ENCODE measurements around the gene TMC2. TPM values are rescaled to one million over a fixed set of nuclear protein-coding genes. Genes with fewer than 3 reads are reported as not detected.

Gene TMC2
- total RNA-seq, 1 donor from 2014 or later = not detected

- Histone ChIP-seq H3K27me3 (ENCODE audit: control insufficient read depth, insufficient read depth, low read length) (peaks cover 32% of the 10 kb centered on the region), H3K4me3 (ENCODE audit: low read depth, low read length) (no peak overlapping the region), H3K36me3 (ENCODE audit: control insufficient read depth, insufficient read depth, low read length) (no peaks in the 10 kb centered on the region)
- DNase-seq (ENCODE audit: low read depth) = no peak
- TF ChIP-seq CTCF (IDR thresholded peaks at IDR 0.05; ENCODE audit: insufficient read depth, low read length, poor library complexity, severe bottlenecking) = no peak
These were observed 22.9 kb downstream of the TMC2 start for GRCh38 chr20:2559279-2559626.

GRCh38 chr20:2559651-2560050 lies 23.3 kb downstream of the TMC2 start:
- Histone ChIP-seq H3K27me3 (ENCODE audit: control insufficient read depth, insufficient read depth, low read length) (peaks cover 32% of the 10 kb centered on the region), H3K36me3 (ENCODE audit: control insufficient read depth, insufficient read depth, low read length) (no peaks in the 10 kb centered on the region), H3K4me3 (ENCODE audit: low read depth, low read length) (no peak overlapping the region)
- TF ChIP-seq CTCF (IDR thresholded peaks at IDR 0.05; ENCODE audit: insufficient read depth, low read length, poor library complexity, severe bottlenecking) = no peak
- no peak for DNase-seq (ENCODE audit: low read depth)

- Histone ChIP-seq H3K4me3 (ENCODE audit: low read depth, low read length) (no peak overlapping the region), H3K27me3 (ENCODE audit: control insufficient read depth, insufficient read depth, low read length) (peaks cover 27% of the 10 kb centered on the region), H3K36me3 (ENCODE audit: control insufficient read depth, insufficient read depth, low read length) (no peaks in the 10 kb centered on the region)
- TF ChIP-seq CTCF (IDR thresholded peaks at IDR 0.05; ENCODE audit: insufficient read depth, low read length, poor library complexity, severe bottlenecking) = no peak
- DNase-seq (ENCODE audit: low read depth) = no peak
These were observed 26.7 kb downstream of the TMC2 start for GRCh38 chr20:2563116-2563515.

GRCh38 chr20:2564406-2564805 lies 28.0 kb downstream of the TMC2 start:
- DNase-seq (ENCODE audit: low read depth) = no peak
- no peak overlapping the region for H3K4me3 ChIP-seq (ENCODE audit: low read depth, low read length)
- no peak for TF ChIP-seq CTCF (IDR thresholded peaks at IDR 0.05; ENCODE audit: insufficient read depth, low read length, poor library complexity, severe bottlenecking)
- H3K36me3 ChIP-seq (ENCODE audit: control insufficient read depth, insufficient read depth, low read length) = no peaks in the 10 kb centered on the region
- peaks cover 19% of the 10 kb centered on the region for H3K27me3 ChIP-seq (ENCODE audit: control insufficient read depth, insufficient read depth, low read length)

- no peak overlapping the region for H3K4me3 ChIP-seq (ENCODE audit: low read depth, low read length)
- no peak for TF ChIP-seq CTCF (IDR thresholded peaks at IDR 0.05; ENCODE audit: insufficient read depth, low read length, poor library complexity, severe bottlenecking)
- no peaks in the 10 kb centered on the region for H3K36me3 ChIP-seq (ENCODE audit: control insufficient read depth, insufficient read depth, low read length)
- no peaks in the 10 kb centered on the region for H3K27me3 ChIP-seq (ENCODE audit: control insufficient read depth, insufficient read depth, low read length)
- DNase-seq (ENCODE audit: low read depth) = no peak
These were observed 39.3 kb downstream of the TMC2 start for GRCh38 chr20:2575682-2576081.

GRCh38 chr20:2576317-2576727 lies 39.9 kb downstream of the TMC2 start:
- TF ChIP-seq CTCF (IDR thresholded peaks at IDR 0.05; ENCODE audit: insufficient read depth, low read length, poor library complexity, severe bottlenecking) = no peak
- H3K27me3 ChIP-seq (ENCODE audit: control insufficient read depth, insufficient read depth, low read length) = no peaks in the 10 kb centered on the region
- H3K36me3 ChIP-seq (ENCODE audit: control insufficient read depth, insufficient read depth, low read length) = no peaks in the 10 kb centered on the region
- H3K4me3 ChIP-seq (ENCODE audit: low read depth, low read length) = no peak overlapping the region
- DNase-seq (ENCODE audit: low read depth) = no peak
